DOHH2 (cell line): Measurements from ENCODE around the gene GSG1L.

ENCODE experiments used
- EZH2phosphoT487 ChIP-seq: fragments of 200-600 bp; sonication (generic); IDR thresholded peaks from 2 replicates; pipeline ENCODE4 v1.6.1; 2017; ENCODE audit warnings: borderline replicate concordance, mild to moderate bottlenecking, antibody characterized with exemption, low read length, moderate library complexity, mixed read lengths
- TF ChIP-seq, protein P1 (sequence below): fragments of 200-600 bp; sonication (generic); IDR thresholded peaks from one replicate; pipeline ENCODE4 v1.5.1; 2014; ENCODE audit warnings: antibody characterized with exemption, mild to moderate bottlenecking, low read depth, low read length; ENCODE audit not compliant: poor library complexity, severe bottlenecking

DNA sequence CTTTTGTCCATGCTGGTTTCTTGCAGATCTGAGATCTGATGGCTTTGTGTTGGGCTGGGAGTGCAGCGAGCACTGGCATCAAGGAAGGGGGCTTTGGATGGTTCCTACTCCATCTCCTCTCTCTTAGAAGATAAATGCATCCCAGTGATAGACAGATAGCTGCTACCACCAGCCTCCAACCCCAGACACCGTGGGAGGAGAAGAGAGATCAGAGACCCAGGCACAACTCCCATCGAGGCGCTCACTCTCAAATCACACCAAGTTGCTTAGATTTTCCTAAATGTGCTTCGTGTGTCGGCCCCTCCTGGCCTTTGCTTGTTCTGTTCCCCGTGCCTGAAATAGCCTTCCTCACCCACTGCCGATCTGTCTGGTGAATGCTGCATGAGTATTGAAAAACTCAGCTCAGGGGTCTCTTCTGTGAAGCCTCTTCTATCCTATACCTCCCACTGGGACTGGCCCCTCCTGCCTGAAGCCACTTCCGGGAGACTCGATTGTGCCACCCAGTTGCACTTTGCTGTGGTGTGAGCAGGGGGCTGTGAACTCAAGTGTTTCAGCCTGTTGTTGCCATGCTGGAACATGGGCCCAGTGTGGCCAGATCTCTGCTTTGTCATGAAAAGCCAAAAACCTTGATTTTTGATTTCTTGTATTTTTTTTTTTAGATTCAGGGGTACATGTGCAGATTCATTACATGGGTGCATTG, 242.7 kb downstream of the GSG1L start:
- TF ChIP-seq EZH2phosphoT487, result no peak
- TF ChIP-seq, protein P1, sequence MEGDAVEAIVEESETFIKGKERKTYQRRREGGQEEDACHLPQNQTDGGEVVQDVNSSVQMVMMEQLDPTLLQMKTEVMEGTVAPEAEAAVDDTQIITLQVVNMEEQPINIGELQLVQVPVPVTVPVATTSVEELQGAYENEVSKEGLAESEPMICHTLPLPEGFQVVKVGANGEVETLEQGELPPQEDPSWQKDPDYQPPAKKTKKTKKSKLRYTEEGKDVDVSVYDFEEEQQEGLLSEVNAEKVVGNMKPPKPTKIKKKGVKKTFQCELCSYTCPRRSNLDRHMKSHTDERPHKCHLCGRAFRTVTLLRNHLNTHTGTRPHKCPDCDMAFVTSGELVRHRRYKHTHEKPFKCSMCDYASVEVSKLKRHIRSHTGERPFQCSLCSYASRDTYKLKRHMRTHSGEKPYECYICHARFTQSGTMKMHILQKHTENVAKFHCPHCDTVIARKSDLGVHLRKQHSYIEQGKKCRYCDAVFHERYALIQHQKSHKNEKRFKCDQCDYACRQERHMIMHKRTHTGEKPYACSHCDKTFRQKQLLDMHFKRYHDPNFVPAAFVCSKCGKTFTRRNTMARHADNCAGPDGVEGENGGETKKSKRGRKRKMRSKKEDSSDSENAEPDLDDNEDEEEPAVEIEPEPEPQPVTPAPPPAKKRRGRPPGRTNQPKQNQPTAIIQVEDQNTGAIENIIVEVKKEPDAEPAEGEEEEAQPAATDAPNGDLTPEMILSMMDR, result no peak
